HG03097 (cell line): ENCODE results near the gene LRRC23.
A peak's percentile ranks its signal among the peaks of the same experiment; 100 is the strongest.

Experiments
- ATAC-seq: cut with Tn5 transposase; IDR thresholded peaks from one replicate; pipeline ENCODE4 v1.9.1; 2021; ENCODE audit not compliant: unreplicated experiment, low FRiP score

Gene LRRC23

GRCh38 chr12:6942331-6942665 lies 37.7 kb downstream of the LRRC23 start:
- ATAC-seq, result no peak

GRCh38 chr12:6943389-6943721 lies 38.7 kb downstream of the LRRC23 start:
- ATAC-seq, result peak; percentile 24

- peak; percentile 35 for ATAC-seq
These were observed 39.2 kb downstream of the LRRC23 start, which contains the start of the genes C12orf57 and RNU7-1 for GRCh38 chr12:6943722-6944380. C12orf57 (plus strand) TSS chr12:6944022; CDS start chr12:6944122, 100 bp downstream. RNU7-1 (plus strand) TSS chr12:6943816.

- ATAC-seq, result peak; percentile 35
These were observed 40.0 kb downstream of the LRRC23 start for GRCh38 chr12:6944381-6945186.

- no peak for ATAC-seq
These were observed 41.0 kb downstream of the LRRC23 start for GRCh38 chr12:6945613-6946012.

- ATAC-seq, result peak; percentile 25
These were observed 41.7 kb downstream of the LRRC23 start for GRCh38 chr12:6946033-6946919.

- ATAC-seq, result no peak
These were observed 42.3 kb downstream of the LRRC23 start for GRCh38 chr12:6946920-6947374.

- no peak for ATAC-seq
These were observed 43.0 kb downstream of the LRRC23 start for GRCh38 chr12:6947615-6948014.

- no peak for ATAC-seq
These were observed 44.4 kb downstream of the LRRC23 start for GRCh38 chr12:6948873-6949594.

- no peak for ATAC-seq
These were observed 45.8 kb downstream of the LRRC23 start for GRCh38 chr12:6950401-6950801.

- no peak for ATAC-seq
These were observed 46.4 kb downstream of the LRRC23 start, which contains the start of gene PTPN6 for GRCh38 chr12:6950811-6951540. PTPN6 (plus strand) TSS chr12:6951356; CDS start chr12:6951513, 157 bp downstream.

- ATAC-seq, result no peak
These were observed 47.0 kb downstream of the LRRC23 start for GRCh38 chr12:6951551-6952120.

GRCh38 chr12:6952121-6952862 lies 47.7 kb downstream of the LRRC23 start:
- no peak for ATAC-seq

GRCh38 chr12:6952863-6953441 lies 48.3 kb downstream of the LRRC23 start:
- ATAC-seq, result no peak

- peak; percentile 43 for ATAC-seq
These were observed 49.1 kb downstream of the LRRC23 start for GRCh38 chr12:6953442-6954315.

GRCh38 chr12:6954316-6955107 lies 49.9 kb downstream of the LRRC23 start:
- ATAC-seq, result no peak
